Adrenal gland (tissue), 5 donors: ENCODE results near the gene RHOA.

Source experiments
- POLR2A ChIP-seq, 2 donors: fragments of 450-650 bp; IDR thresholded peaks; one replicate each; pipeline ENCODE4 v1.6.1; 2017; ENCODE audit warnings: antibody characterized with exemption in 2 of 2, mild to moderate bottlenecking in 2 of 2, moderate library complexity in 1 of 2
- TF ChIP-seq, protein P1 (sequence below), 6 experiments: fragments of 450-650 bp in 4 of 6; fragments of 200-600 bp in 2 of 6; sonication (generic) in 1 of 6; IDR thresholded peaks; 1 replicate in 5 of 6; 2 replicates in 1 of 6; pipeline versions ENCODE4 v1.5.1 to v1.8.0; 2016 to 2021; ENCODE audit warnings: antibody characterized with exemption in 6 of 6, mild to moderate bottlenecking in 2 of 6, moderate library complexity in 1 of 6
- donor health status: DM: no; HTN: no; CAD: no.

DNA sequence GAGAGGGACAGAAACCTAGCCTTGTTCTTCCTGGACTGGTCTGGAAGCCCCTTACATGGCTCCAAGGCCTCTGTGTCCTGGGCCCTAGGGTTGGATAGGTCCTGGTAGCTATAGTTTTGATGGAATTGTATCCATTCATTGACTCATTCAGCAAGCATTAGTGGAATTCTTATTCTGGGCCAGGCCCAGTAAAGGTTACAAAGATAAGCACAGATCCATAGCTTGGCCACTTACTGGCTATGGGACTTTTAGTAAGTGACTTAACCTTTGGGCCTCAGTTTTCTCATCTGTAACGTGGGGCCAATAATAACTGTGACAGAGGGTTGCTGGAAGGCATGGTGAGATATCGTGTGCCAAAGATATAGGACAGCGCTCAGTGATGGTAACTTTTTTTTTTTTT lies 44.7 kb upstream of the RHOA start:
- TF ChIP-seq, protein P1, sequence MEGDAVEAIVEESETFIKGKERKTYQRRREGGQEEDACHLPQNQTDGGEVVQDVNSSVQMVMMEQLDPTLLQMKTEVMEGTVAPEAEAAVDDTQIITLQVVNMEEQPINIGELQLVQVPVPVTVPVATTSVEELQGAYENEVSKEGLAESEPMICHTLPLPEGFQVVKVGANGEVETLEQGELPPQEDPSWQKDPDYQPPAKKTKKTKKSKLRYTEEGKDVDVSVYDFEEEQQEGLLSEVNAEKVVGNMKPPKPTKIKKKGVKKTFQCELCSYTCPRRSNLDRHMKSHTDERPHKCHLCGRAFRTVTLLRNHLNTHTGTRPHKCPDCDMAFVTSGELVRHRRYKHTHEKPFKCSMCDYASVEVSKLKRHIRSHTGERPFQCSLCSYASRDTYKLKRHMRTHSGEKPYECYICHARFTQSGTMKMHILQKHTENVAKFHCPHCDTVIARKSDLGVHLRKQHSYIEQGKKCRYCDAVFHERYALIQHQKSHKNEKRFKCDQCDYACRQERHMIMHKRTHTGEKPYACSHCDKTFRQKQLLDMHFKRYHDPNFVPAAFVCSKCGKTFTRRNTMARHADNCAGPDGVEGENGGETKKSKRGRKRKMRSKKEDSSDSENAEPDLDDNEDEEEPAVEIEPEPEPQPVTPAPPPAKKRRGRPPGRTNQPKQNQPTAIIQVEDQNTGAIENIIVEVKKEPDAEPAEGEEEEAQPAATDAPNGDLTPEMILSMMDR (IDR thresholded peaks at IDR 0.05) = no peak
- TF ChIP-seq POLR2A (IDR thresholded peaks at IDR 0.05) = no peak
